SK-N-DZ (cell line): ENCODE measurements around the gene MBTD1.

Experiments used
- DNase-seq: peaks from one replicate; pipeline ENCODE4 v3.0.0-alpha.2; 2015; ENCODE audit warnings: low spot score

Gene MBTD1

DNA sequence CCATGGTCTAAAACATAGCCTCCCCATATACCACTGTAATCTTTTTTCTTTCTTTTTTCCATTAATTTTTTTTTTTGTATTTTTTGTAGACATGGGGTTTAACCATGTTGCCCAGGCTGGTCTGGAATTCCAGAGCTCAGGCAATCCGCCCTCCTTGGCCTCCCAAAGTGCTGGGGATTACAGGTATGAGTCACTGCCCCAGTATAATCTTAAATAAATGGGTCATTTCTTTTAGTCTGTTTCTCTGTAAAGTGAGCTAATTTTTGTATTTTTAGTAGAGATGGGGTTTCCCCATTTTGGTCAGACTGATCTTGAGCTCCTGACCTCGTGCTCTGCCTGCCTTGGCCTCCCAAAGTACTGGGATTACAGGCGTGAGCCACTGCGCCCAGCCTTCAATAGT is 112.2 kb downstream of the MBTD1 start:
- no peak for DNase-seq

DNA sequence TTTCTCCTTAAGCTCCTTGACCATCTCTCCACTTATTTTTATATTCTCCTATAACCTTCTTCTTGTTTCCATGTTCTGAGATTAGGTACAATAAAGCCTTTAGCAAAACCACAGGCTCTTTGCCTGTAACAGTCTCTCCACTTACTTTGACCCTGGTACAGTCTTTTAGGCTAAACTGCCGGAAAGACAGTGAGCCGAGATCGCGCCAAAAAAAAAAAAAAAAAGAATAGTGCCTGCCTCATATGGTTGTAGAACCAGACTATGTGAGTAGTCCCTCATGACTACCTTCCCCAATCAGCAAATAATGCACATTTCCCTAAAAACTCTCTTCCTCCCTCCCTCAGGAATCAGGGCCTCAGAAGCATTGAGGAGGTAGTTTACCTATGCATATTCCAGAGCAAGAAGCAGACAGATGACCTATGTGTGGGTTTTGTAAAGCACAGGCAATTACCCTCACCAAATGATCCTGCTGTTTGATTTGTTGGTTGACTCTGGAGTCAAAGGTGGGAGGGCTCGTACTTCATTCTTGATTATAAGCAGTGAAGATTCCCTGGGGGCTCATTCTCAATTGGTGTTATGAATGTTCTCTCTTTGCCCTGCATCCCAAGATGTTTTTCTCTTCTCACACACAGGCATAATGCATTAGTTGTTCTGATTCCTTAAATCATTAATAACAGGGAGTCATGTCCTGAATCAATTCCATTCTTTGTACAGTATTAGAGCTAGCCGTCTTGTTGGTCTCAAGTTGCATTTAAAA is 115.4 kb downstream of the MBTD1 start:
- DNase-seq, result no peak

DNA sequence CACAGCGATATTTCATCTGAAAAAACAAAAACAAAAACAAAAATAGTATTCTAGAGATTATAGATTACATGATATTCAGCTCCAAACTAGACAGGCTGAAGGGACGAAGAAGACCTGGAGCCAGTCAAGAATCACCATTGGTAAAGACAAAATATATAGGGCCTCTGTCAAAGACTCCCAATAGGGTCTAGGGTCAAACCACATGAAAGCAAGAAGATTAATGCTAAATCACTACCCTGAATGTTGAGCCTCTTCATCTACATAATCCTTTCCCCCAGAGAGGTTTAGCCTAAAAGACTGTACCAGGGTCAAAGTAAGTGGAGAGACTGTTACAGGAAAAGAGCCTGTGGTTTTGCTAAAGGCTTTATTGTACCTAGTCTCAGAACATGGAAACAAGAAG is 117.3 kb downstream of the MBTD1 start:
- DNase-seq, result no peak

DNA sequence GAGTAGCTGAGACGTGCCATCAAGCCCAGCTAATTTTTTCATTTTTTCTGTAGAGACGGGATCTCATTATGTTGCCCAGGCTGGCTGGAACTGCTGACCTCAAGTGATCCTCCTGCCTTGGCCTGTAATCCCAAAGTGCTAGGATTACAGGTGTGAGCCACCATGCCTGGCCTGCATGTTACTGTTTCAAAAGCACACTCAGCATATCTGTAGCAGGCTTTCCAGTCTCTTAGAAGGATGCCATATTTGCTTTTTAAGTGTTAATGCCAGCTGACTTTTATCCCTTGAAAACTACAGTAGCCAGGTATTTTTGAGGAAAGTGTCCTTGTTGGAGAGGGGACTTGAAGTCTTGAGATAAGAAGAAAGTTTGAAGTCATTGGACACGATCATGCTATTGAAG is 123.9 kb downstream of the MBTD1 start:
- no peak for DNase-seq

DNA sequence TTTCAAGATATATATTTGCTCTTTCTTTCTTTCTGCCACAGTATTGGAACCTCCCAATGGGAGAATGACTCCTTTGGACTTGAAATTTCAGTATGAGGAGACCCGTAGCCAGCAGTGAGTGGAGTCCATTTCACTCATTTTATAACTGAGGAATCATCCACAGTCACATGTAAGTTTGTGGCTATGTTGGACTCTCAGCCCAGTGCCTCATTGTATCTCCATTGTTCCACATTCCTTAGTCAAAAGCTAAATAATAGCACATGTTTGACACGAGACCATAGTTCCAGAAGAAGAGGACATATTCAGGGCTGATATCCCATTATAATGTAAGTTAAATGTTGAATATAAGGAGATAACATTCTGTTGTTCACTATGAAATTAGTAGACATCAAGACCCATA is 126.5 kb downstream of the MBTD1 start:
- no peak for DNase-seq

DNA sequence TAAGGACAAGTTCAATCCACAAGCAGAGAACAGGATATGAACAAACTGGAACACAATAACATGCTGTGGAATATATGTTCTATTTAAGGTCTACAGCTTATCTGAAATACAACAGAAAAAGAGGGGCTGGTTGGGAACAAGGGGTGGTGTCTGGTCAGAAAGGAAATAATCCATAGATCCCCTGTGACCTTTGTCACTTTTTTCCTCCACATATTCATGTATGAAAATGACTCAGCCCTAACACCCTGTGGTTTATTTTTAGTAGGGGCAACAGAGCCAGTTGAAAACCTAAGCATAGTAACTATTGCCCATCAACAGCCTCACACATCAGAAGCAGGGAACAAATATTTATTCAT is 126.9 kb downstream of the MBTD1 start:
- DNase-seq, result no peak

DNA sequence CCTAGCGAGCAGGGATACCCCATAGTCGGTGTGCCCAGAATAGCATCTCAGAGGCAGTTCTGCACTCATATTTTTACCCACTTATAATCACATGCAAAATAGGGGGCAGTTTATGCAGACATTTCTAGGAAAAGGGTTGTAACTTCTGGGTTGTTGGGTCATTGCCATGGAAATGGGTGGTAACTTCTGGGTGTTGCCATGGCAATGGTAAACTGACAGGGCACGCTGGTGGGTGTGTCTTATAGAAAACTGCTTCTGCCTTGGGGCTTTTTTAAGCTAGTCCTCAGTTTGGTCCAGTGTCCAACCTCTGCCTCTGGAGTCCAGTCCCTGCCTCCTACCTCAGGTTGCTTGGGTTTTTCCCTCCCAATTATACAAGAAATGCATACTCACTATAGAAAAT is 131.8 kb downstream of the MBTD1 start:
- DNase-seq, result no peak
